Kidney epithelial cell (primary cell): ENCODE data around the gene NFASC. TPM values are rescaled to one million over a fixed set of nuclear protein-coding genes. Genes with fewer than 3 reads are reported as not detected.

Experiments
- DNase-seq: peaks from one replicate; pipeline ENCODE4 v3.0.0-alpha.2; 2010; ENCODE audit warnings: low read depth
- H3K27me3 ChIP-seq: 2 replicates; pipeline ENCODE4 v1.6.0; 2011; ENCODE audit warnings: low read length; ENCODE audit not compliant: control insufficient read depth, insufficient read depth
- H3K36me3 ChIP-seq: 2 replicates; pipeline ENCODE4 v1.5.1; 2011; ENCODE audit warnings: low read length; ENCODE audit not compliant: control insufficient read depth, insufficient read depth
- H3K4me3 ChIP-seq: 2 replicates; pipeline ENCODE4 v1.5.1; 2011; ENCODE audit warnings: low read depth, mild to moderate bottlenecking, control low read depth, low read length
- CTCF ChIP-seq: IDR thresholded peaks from 2 replicates; pipeline ENCODE4 v1.5.1; 2011; ENCODE audit warnings: mild to moderate bottlenecking, moderate library complexity, low read length, control low read depth, inconsistent platforms; ENCODE audit not compliant: insufficient read depth, poor library complexity, severe bottlenecking
- total RNA-seq: library from RNA; depleted of rRNA; stranded (reverse); fragments of >200 nt; gene quantifications from 2 replicates; pipeline ENCODE4 v1.2.3, GENCODE V29; 2015

Gene NFASC
- total RNA-seq, 1 donor from 2014 or later, result 1.2 TPM

- Histone ChIP-seq H3K4me3 (no peak overlapping the region), H3K27me3 (peaks cover 15% of the 10 kb centered on the region), H3K36me3 (no peaks in the 10 kb centered on the region)
- TF ChIP-seq CTCF, result no peak
- DNase-seq, result no peak
These were observed 115.5 kb downstream of the NFASC start for GRCh38 chr1:204986181-204986580.

GRCh38 chr1:204987689-204988088 is 117.0 kb downstream of the NFASC start:
- TF ChIP-seq CTCF, result no peak
- Histone ChIP-seq H3K36me3 (no peaks in the 10 kb centered on the region), H3K27me3 (peaks cover 18% of the 10 kb centered on the region), H3K4me3 (no peak overlapping the region)
- no peak for DNase-seq

DNA sequence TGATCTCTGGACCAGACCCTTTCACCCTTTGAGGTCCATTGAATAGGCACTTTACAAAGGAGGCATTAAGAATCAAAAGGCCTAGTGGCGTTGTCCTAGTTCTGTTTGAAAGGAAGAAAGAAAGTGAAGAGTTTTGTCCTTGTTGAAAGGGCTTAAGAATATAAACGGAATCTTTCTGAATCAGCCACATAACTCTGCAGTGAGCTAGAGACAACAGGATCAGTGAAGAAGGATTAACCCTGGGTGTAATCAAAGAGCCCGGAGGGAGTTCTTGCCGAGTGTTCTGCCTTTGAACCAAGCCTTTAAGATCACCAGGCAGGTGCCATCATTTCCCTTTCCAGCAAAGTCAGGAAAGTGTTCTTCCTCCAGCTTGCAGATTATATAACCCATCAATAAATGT is 117.5 kb downstream of the NFASC start:
- H3K27me3 ChIP-seq, result peaks cover 18% of the 10 kb centered on the region
- TF ChIP-seq CTCF, result no peak

DNA sequence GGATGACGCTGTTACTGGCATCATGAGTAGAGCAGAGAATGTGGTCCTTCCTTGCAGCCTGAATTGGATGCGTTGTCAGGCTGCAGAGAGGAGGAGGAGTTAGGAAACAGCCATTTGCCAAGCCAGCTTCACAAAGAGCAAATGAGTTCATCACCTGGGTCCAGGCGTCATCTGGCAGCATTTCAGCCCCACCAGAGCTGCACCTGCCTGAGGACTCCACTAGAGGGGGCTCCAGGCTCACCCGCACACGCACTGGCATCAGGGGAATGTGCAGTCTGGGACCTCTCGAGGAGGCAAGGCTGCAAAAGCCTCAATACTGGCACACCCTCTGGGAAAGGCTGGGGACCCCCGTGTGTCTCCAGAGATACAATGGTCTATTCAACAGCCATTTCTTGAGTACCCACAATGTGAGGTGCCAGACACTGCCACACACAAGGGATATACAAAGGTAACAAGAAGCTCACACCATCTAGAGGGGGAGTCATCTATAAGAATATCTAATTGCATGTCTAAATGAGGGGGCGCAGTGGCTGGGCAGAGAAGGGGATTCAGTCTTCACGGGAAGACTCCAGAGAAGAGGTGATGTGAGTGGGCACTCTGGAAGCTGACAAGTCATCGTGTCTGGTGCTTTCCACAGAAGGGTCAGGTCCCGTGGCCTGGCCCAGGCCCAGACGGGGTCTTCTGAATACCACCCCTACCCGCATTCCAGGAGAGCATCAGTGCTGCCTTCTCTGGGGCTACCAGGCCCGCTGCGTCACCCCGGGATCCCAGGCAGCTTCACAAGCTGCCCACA is 118.8 kb downstream of the NFASC start:
- H3K36me3 ChIP-seq, result no peaks in the 10 kb centered on the region
- peaks cover 14% of the 10 kb centered on the region for H3K27me3 ChIP-seq
- H3K4me3 ChIP-seq, result no peak overlapping the region
- TF ChIP-seq CTCF, result peak; percentile 99
- no peak for DNase-seq

More for the DNA sequence above, 117.5 kb downstream of the NFASC start:
- no peaks in the 10 kb centered on the region for H3K36me3 ChIP-seq
- no peak overlapping the region for H3K4me3 ChIP-seq
- no peak for DNase-seq

- no peaks in the 10 kb centered on the region for H3K36me3 ChIP-seq
- TF ChIP-seq CTCF, result no peak
- DNase-seq, result no peak
- peaks cover 14% of the 10 kb centered on the region for H3K27me3 ChIP-seq
- H3K4me3 ChIP-seq, result no peak overlapping the region
These were observed 119.5 kb downstream of the NFASC start for GRCh38 chr1:204990059-204990664.
